Heart right ventricle (tissue), 16 donors: ENCODE results near the gene NAP1L1. TPM values are rescaled to one million over a fixed set of nuclear protein-coding genes. Genes with fewer than 3 reads are reported as not detected.
A peak's percentile ranks its signal among the peaks of the same experiment; 100 is the strongest.

ENCODE experiments used
- ATAC-seq, 8 donors: fragments of 200-7000 bp; cut with Tn5 transposase; one replicate each; pipeline ENCODE4 v1.9.1; 2020; ENCODE audit warnings: mild to moderate bottlenecking in 8 of 8, moderate library complexity in 8 of 8, moderate number of reproducible peaks in 1 of 8
- DNase-seq, 2 donors: peaks; one replicate each; pipeline ENCODE4 v3.0.0-alpha.2; 2020
- H3K27ac ChIP-seq, 10 donors: fragments of 200-600 bp; sonication (generic) in 2 of 10; one replicate each; pipeline versions ENCODE4 v1.5.0 to v1.8.0; 2020 to 2022; ENCODE audit warnings: mild to moderate bottlenecking in 3 of 10
- H3K27me3 ChIP-seq, 7 donors: fragments of 200-600 bp; one replicate each; pipeline ENCODE4 v1.8.0; 2021 to 2022; ENCODE audit warnings: mild to moderate bottlenecking in 2 of 7
- H3K36me3 ChIP-seq, 9 donors: fragments of 200-600 bp; sonication (generic) in 1 of 9; one replicate each; pipeline versions ENCODE4 v1.5.0 to v1.8.0; 2020 to 2022; ENCODE audit warnings: mild to moderate bottlenecking in 2 of 9
- H3K4me1 ChIP-seq, 9 donors: fragments of 200-600 bp; sonication (generic) in 1 of 9; one replicate each; pipeline versions ENCODE4 v1.5.0 to v1.8.0; 2020 to 2022; ENCODE audit warnings: mild to moderate bottlenecking in 4 of 9
- H3K4me3 ChIP-seq, 10 donors: fragments of 200-600 bp; sonication (generic) in 2 of 10; one replicate each; pipeline versions ENCODE4 v1.5.0 to v1.8.0; 2020 to 2022; ENCODE audit warnings: mild to moderate bottlenecking in 7 of 10, moderate library complexity in 2 of 10
- H3K9me3 ChIP-seq, 11 donors: fragments of 200-600 bp in 10 of 11; sonication (generic) in 2 of 11; one replicate each; pipeline versions ENCODE4 v1.5.0 to v1.8.0; 2013 to 2022; ENCODE audit warnings: mild to moderate bottlenecking in 2 of 11, control low read depth in 1 of 11, moderate library complexity in 1 of 11
- CTCF ChIP-seq, 9 donors: fragments of 200-600 bp; sonication (generic) in 2 of 9; IDR thresholded peaks; one replicate each; pipeline versions ENCODE4 v1.5.0 to v1.8.0; 2021 to 2022; ENCODE audit warnings: antibody characterized with exemption in 9 of 9, mild to moderate bottlenecking in 5 of 9, moderate library complexity in 1 of 9
- WGBS, 2 donors: extraction: QIAGEN DNeasy Blood & Tissue Kit; methylation state at CpG; one replicate each; pipeline ENCODE4 v1.1.7; 2013; ENCODE audit warnings: inconsistent platforms in 1 of 2; 5-methylcytosine and 5-hydroxymethylcytosine counted together
- intact Hi-C, 10 donors: fragments of 100-400 bp; cut with DNase I; formaldehyde crosslinking; loops; one replicate each; pipeline versions ENCODE4 v1.11.1 to v1.14.2; 2022
- polyA plus RNA-seq, 2 donors: library from polyadenylated mRNA; stranded (reverse); fragments of 200-250 nt; gene quantifications; one replicate each; pipeline ENCODE4 v1.2.3, GENCODE V29; 2013
- total RNA-seq, 10 donors: library from RNA; stranded (reverse); fragmentation: NEBNext Ultra II Directional in 3 of 10; extraction: Animal tissue kit (Norgen Biotek cat#: 25700) in 3 of 10; gene quantifications; one replicate each; pipeline versions ENCODE4 v1.2.1 to v1.2.4, GENCODE V29; 2021 to 2023
- donor health status: Arrhythmogenic right ventricular cardiomyopathy.
- donor health status: ischemic (EF 13 %, LVEDD 7.1; RV severe dilation, severe dysfunction).
- donor health status: healthy with polysubstance abuse.
- donor health status: DM: no; HTN: yes; CAD: no.
- donor health status: DM: no; HTN: no; CAD: no.
- donor health status: ischemic (EF 25% LVEDD 6.9; RV normal size, moderate dysfunction).
- donor health status: ischemic (EF 25% LVEDD 5.7; RV mildly dilated, moderate dysfunction).
- donor health status: healthy.
- donor health status: DM: yes; HTN: yes; CAD: no.
- donor health status: Ischemic cardiomyopathy.
- donor health status: ischemic (EF 35%, LVEDD 5.7; RV mildly dilated, moderate dysfunction).
- donor health status: nonischemic (EF 11% LVEDD 7.7; RV severe dilation, severe dysfunction).
- donor health status: DM: yes; HTN: yes; CAD: no.
- donor health status: PGD.
- donor health status: ischemic (EF 29% LVEDD 5.4; RV normal size, mild dysfunction).
- donor health status: nonischemic (EF 23%, LVEDD 6.1; RV moderate dilation, normal function).

NAP1L1 gene
- total and polyA plus RNA-seq, 12 donors, result 164 to 363 (median 254) TPM

GRCh38 chr12:76078748-76079147 lies 5.7 kb downstream of the NAP1L1 start:
- WGBS, 2 donors, result 89 to 93% methylated on average over 2 of the region's 2 CpGs
- H3K9me3 ChIP-seq, result peaks cover 0 to 17% (median 13%) of the 10 kb centered on the region in 11 donors
- no peak for TF ChIP-seq CTCF (IDR thresholded peaks at IDR 0.05)
- H3K36me3 ChIP-seq, result peaks cover 0 to 24% (median 0%) of the 10 kb centered on the region in 9 donors
- intact Hi-C loops, result no loop called here
- no peak overlapping the region for H3K4me3 ChIP-seq
- H3K27me3 ChIP-seq, result no peaks in the 10 kb centered on the region
- no peak for DNase-seq
- no peak for ATAC-seq
- H3K4me1 ChIP-seq, result peaks cover 0 to 66% (median 47%) of the 10 kb centered on the region in 9 donors
- no peak overlapping the region for H3K27ac ChIP-seq

- no peak for TF ChIP-seq CTCF (IDR thresholded peaks at IDR 0.05)
- intact Hi-C loops, result no loop called here
- H3K36me3 ChIP-seq, result peaks cover 0 to 46% (median 0%) of the 10 kb centered on the region in 9 donors
- DNase-seq (no peak), ATAC-seq (no peak)
- 85 to 91% methylated on average over 1 of the region's 1 CpG for WGBS, 2 donors
- H3K27me3 ChIP-seq, result no peaks in the 10 kb centered on the region
- no peak overlapping the region for H3K4me3 ChIP-seq
- no peak overlapping the region for H3K27ac ChIP-seq
- peaks cover 0 to 64% (median 37%) of the 10 kb centered on the region in 9 donors for H3K4me1 ChIP-seq
- peaks cover 0 to 17% (median 13%) of the 10 kb centered on the region in 11 donors for H3K9me3 ChIP-seq
These were observed 9.0 kb downstream of the NAP1L1 start for GRCh38 chr12:76075448-76075847.

GRCh38 chr12:76074701-76075336 lies 9.7 kb downstream of the NAP1L1 start:
- DNase-seq (no peak), ATAC-seq (no peak)
- WGBS, 2 donors, result 41 to 70% methylated on average over 1 of the region's 1 CpG
- Histone ChIP-seq H3K9me3 (peaks cover 0 to 17% (median 13%) of the 10 kb centered on the region in 11 donors), H3K36me3 (peaks cover 0 to 47% (median 0%) of the 10 kb centered on the region in 9 donors), H3K4me3 (no peak overlapping the region), H3K27ac (no peak overlapping the region), H3K4me1 (peaks cover 0 to 69% (median 37%) of the 10 kb centered on the region in 9 donors), H3K27me3 (no peaks in the 10 kb centered on the region)
- no peak for TF ChIP-seq CTCF (IDR thresholded peaks at IDR 0.05)
- intact Hi-C loops, result no loop called here

- Histone ChIP-seq H3K27ac (no peak overlapping the region), H3K4me3 (no peak overlapping the region), H3K27me3 (no peaks in the 10 kb centered on the region), H3K4me1 (peaks cover 0 to 69% (median 37%) of the 10 kb centered on the region in 9 donors), H3K9me3 (peaks cover 0 to 7% (median 3%) of the 10 kb centered on the region in 11 donors), H3K36me3 (peaks cover 0 to 49% (median 0%) of the 10 kb centered on the region in 9 donors)
- intact Hi-C loops, result no loop called here
- TF ChIP-seq CTCF (IDR thresholded peaks at IDR 0.05), result no peak
- DNase-seq, result no peak
- ATAC-seq, result peak in 2 of 8 donors; percentile 44 to 48
These were observed 10.9 kb downstream of the NAP1L1 start for GRCh38 chr12:76073561-76073960.
